IMR-90 (cell line): ENCODE measurements around the gene FAM162B. TPM values are rescaled to one million over a fixed set of nuclear protein-coding genes. Genes with fewer than 3 reads are reported as not detected.

Experiments used
- ATAC-seq: fragments of 200-7000 bp; cut with Tn5 transposase; 2 replicates; pipeline ENCODE4 v1.9.1; 2020; ENCODE audit warnings: low read depth, mild to moderate bottlenecking, moderate library complexity
- BruUV-seq: library from RNA; stranded (reverse); fragments of 400-500 nt; replicated peaks from 2 replicates; lab custom pipeline; 2021; lab: Mats Ljungman, UMichigan
- CTCF ChIA-PET: fragments of 300-600 bp; formaldehyde crosslinking; extraction: SDS; loops from one replicate; lab custom pipeline; 2021; ENCODE audit warnings: antibody characterized with exemption; lab: Yijun Ruan, JAX
- POLR2A ChIA-PET: fragments of 300-600 bp; sonication (Branson Sonifier 250); formaldehyde crosslinking; loops from one replicate; lab custom pipeline; 2022; ENCODE audit warnings: antibody characterized with exemption; ENCODE audit not compliant: unreplicated experiment; lab: Charles Lee
- DNase-seq: peaks from one replicate; pipeline ENCODE4 v3.0.0; 2013
- H2AFZ ChIP-seq: replicated peaks from 2 replicates; pipeline ENCODE3; 2013; ENCODE audit warnings: low read length, mild to moderate bottlenecking; ENCODE audit not compliant: poor library complexity
- H2AK5ac ChIP-seq: 2 replicates; pipeline ENCODE4 v1.6.1; 2013; ENCODE audit warnings: low read depth, low read length, inconsistent platforms
- H2AK9ac ChIP-seq: replicated peaks from 2 replicates; pipeline ENCODE3; 2013; ENCODE audit warnings: mild to moderate bottlenecking, low read depth, low read length, moderate library complexity; ENCODE audit not compliant: poor library complexity
- H2BK120ac ChIP-seq: 2 replicates; pipeline ENCODE4 v1.6.1; 2013; ENCODE audit warnings: low read depth, low read length, inconsistent platforms
- H2BK15ac ChIP-seq: 3 replicates; pipeline ENCODE4 v1.6.1; 2013; ENCODE audit warnings: low read depth, low read length, inconsistent platforms
- H2BK20ac ChIP-seq: 2 replicates; pipeline ENCODE4 v1.6.1; 2013; ENCODE audit warnings: low read depth, mild to moderate bottlenecking, inconsistent platforms, low read length, moderate library complexity
- H2BK5ac ChIP-seq: 2 replicates; pipeline ENCODE4 v1.6.1; 2013; ENCODE audit warnings: mild to moderate bottlenecking, low read depth, low read length, inconsistent platforms; ENCODE audit not compliant: poor library complexity, severe bottlenecking
- H3K14ac ChIP-seq: replicated peaks from 2 replicates; pipeline ENCODE4 v1.6.1; 2013; ENCODE audit warnings: low read depth, low read length, inconsistent platforms
- H3K18ac ChIP-seq: 2 replicates; pipeline ENCODE4 v1.6.1; 2013; ENCODE audit warnings: low read depth, low read length, control low read depth
- H3K23ac ChIP-seq: 2 replicates; pipeline ENCODE4 v1.6.1; 2013; ENCODE audit warnings: low read depth, low read length, inconsistent platforms
- H3K27ac ChIP-seq: 2 replicates; pipeline ENCODE4 v1.5.1; 2013; ENCODE audit warnings: mild to moderate bottlenecking, control low read depth, low read length; ENCODE audit not compliant: insufficient read depth
- H3K27me3 ChIP-seq: 2 replicates; pipeline ENCODE4 v1.6.1; 2013; ENCODE audit warnings: low read length; ENCODE audit not compliant: control insufficient read depth, insufficient read depth
- H3K36me3 ChIP-seq: 2 replicates; pipeline ENCODE4 v1.6.1; 2013; ENCODE audit warnings: low read length, mixed read lengths; ENCODE audit not compliant: control insufficient read depth, insufficient read depth
- H3K4ac ChIP-seq: 2 replicates; pipeline ENCODE4 v1.6.1; 2013; ENCODE audit warnings: low read depth, low read length, inconsistent platforms
- H3K4me1 ChIP-seq: 2 replicates; pipeline ENCODE4 v1.6.1; 2013; ENCODE audit warnings: low read length, mixed read lengths; ENCODE audit not compliant: control insufficient read depth, insufficient read depth
- H3K4me2 ChIP-seq: 2 replicates; pipeline ENCODE4 v1.6.1; 2013; ENCODE audit warnings: low read depth, mild to moderate bottlenecking, control low read depth, low read length, moderate library complexity
- H3K4me3 ChIP-seq: 2 replicates; pipeline ENCODE4 v1.5.1; 2013; ENCODE audit warnings: low read depth, mild to moderate bottlenecking, control low read depth, low read length, moderate library complexity; ENCODE audit not compliant: insufficient read depth
- H3K56ac ChIP-seq: 2 replicates; pipeline ENCODE4 v1.6.1; 2013; ENCODE audit warnings: low read length, inconsistent platforms; ENCODE audit not compliant: insufficient read depth; ENCODE audit errors: extremely low read depth
- H3K79me1 ChIP-seq, 2 experiments: 2 replicates each; pipeline ENCODE4 v1.6.1; 2013; ENCODE audit warnings: low read length in 2 of 2, inconsistent platforms in 1 of 2, low read depth in 1 of 2
- H3K9ac ChIP-seq: 2 replicates; pipeline ENCODE4 v1.6.1; 2013; ENCODE audit warnings: low read depth, low read length, control low read depth
- H3K9me1 ChIP-seq: 2 replicates; pipeline ENCODE4 v1.6.1; 2013; ENCODE audit warnings: low read length, inconsistent platforms; ENCODE audit not compliant: insufficient read depth
- H3K9me3 ChIP-seq: 2 replicates; pipeline ENCODE4 v1.6.1; 2013; ENCODE audit warnings: low read length; ENCODE audit not compliant: control insufficient read depth, insufficient read depth
- H4K20me1 ChIP-seq: 2 replicates; pipeline ENCODE4 v1.6.1; 2013; ENCODE audit warnings: low read length, inconsistent platforms; ENCODE audit not compliant: insufficient read depth
- H4K5ac ChIP-seq: 2 replicates; pipeline ENCODE4 v1.6.1; 2013; ENCODE audit warnings: mild to moderate bottlenecking, low read depth, low read length, control low read depth
- H4K8ac ChIP-seq, 2 experiments: 2 replicates each; pipeline ENCODE4 v1.6.1; 2013; ENCODE audit warnings: low read depth in 2 of 2, low read length in 2 of 2, control low read depth in 1 of 2, inconsistent platforms in 1 of 2
- H4K91ac ChIP-seq: 2 replicates; pipeline ENCODE4 v1.6.1; 2013; ENCODE audit warnings: low read depth, low read length, inconsistent platforms; ENCODE audit not compliant: insufficient read depth
- MAZ ChIP-seq: IDR thresholded peaks from 2 replicates; pipeline ENCODE4 v1.6.1; 2012; ENCODE audit warnings: low read depth, mild to moderate bottlenecking, low read length, improper control_type of control experiment, moderate library complexity, borderline replicate concordance
- RAD21 ChIP-seq: IDR thresholded peaks from 2 replicates; pipeline ENCODE4 v1.6.1; 2012; ENCODE audit warnings: low read length, improper control_type of control experiment
- WGBS, 2 experiments: methylation state at CpG; one replicate each; pipeline versions ENCODE4 v1.1.5 to v1.1.7; 2013; ENCODE audit warnings: missing lambda C conversion rate in 2 of 2; ENCODE audit not compliant: insufficient read length in 1 of 2; ENCODE audit errors: extremely low coverage in 2 of 2; 5-methylcytosine and 5-hydroxymethylcytosine counted together
- dilution Hi-C: fragments of 300-500 bp; cut with HindIII; formaldehyde crosslinking; loops from one replicate; pipeline ENCODE4 v1.14.3; 2018; ENCODE audit warnings: low sequenced_read_pairs; ENCODE audit not compliant: unreplicated experiment
- in situ Hi-C: fragments of 300-500 bp; cut with MboI; formaldehyde crosslinking; loops from 3 replicates; pipeline ENCODE4 v1.14.3; 2019; ENCODE audit warnings: low sequenced_read_pairs, inconsistent platforms, mixed read lengths
- intact Hi-C: fragments of 100-400 bp; cut with micrococcal nuclease; formaldehyde crosslinking; loops from 2 replicates; pipeline ENCODE4 v1.10.0; 2022
- polyA plus RNA-seq, 3 experiments: library from polyadenylated mRNA; depleted of rRNA; stranded (reverse); fragments of >200 nt; gene quantifications; 2 replicates each; pipeline ENCODE4 v1.2.3, GENCODE V29; 2012; ENCODE audit warnings: low replicate concordance in 1 of 3
- total RNA-seq: library from RNA; depleted of rRNA; stranded (reverse); fragments of >200 nt; gene quantifications from 2 replicates; pipeline ENCODE4 v1.2.3, GENCODE V29; 2012

Gene FAM162B
- total and polyA plus RNA-seq, 2 of the 4 experiments (the other 2 are of a cell fraction): 2.9 to 3.2 TPM

- TF ChIP-seq MAZ (no peak), RAD21 (no peak)
- H3K4me3 ChIP-seq: no peak overlapping the region
- no peaks in the 10 kb centered on the region; a peak in 2 of 4 replicates for H3K79me1 ChIP-seq
- no peak overlapping the region for H4K8ac ChIP-seq
- H4K5ac ChIP-seq: no peak overlapping the region
- ChIA-PET CTCF (no interaction called here), POLR2A (no interaction called here)
- no peak for DNase-seq
- no TSS peak for BruUV-seq
- H3K4me1 ChIP-seq: no peaks in the 10 kb centered on the region
- H3K23ac ChIP-seq: no peak overlapping the region
- no peak overlapping the region for H2AFZ ChIP-seq
- no peak overlapping the region for H3K27ac ChIP-seq
- no peak overlapping the region for H2BK120ac ChIP-seq
- no peak overlapping the region for H2BK20ac ChIP-seq
- H3K14ac ChIP-seq: no peak overlapping the region
- intact Hi-C loops: no loop called here
- in situ Hi-C loops: no loop called here
- H3K27me3 ChIP-seq: no peaks in the 10 kb centered on the region
- H4K20me1 ChIP-seq: no peaks in the 10 kb centered on the region; the same call in 1 of the 2 replicates
- H3K56ac ChIP-seq: no peak overlapping the region
- no peak overlapping the region for H2BK5ac ChIP-seq
- no peak overlapping the region for H3K4me2 ChIP-seq
- H2AK9ac ChIP-seq: no peak overlapping the region
- no peak overlapping the region for H3K18ac ChIP-seq
- H3K4ac ChIP-seq: no peak overlapping the region
- no peak for ATAC-seq
- dilution Hi-C loops: no loop called here
- peaks cover 15% of the 10 kb centered on the region for H3K36me3 ChIP-seq
- no peaks in the 10 kb centered on the region for H3K9me3 ChIP-seq
- no peak overlapping the region for H4K91ac ChIP-seq
- no peak overlapping the region for H3K9ac ChIP-seq
- no peak overlapping the region for H2BK15ac ChIP-seq
- H3K9me1 ChIP-seq: no peaks in the 10 kb centered on the region; the same call in 1 of the 2 replicates
- H2AK5ac ChIP-seq: no peak overlapping the region
- no CpG with 5 or more reads among the region's 1 CpG for WGBS, 2 experiments
Observed at GRCh38 chr6:116714296-116714695, 51.2 kb downstream of the FAM162B start.
